ENCODE data around the gene PDE6C.

DNA sequence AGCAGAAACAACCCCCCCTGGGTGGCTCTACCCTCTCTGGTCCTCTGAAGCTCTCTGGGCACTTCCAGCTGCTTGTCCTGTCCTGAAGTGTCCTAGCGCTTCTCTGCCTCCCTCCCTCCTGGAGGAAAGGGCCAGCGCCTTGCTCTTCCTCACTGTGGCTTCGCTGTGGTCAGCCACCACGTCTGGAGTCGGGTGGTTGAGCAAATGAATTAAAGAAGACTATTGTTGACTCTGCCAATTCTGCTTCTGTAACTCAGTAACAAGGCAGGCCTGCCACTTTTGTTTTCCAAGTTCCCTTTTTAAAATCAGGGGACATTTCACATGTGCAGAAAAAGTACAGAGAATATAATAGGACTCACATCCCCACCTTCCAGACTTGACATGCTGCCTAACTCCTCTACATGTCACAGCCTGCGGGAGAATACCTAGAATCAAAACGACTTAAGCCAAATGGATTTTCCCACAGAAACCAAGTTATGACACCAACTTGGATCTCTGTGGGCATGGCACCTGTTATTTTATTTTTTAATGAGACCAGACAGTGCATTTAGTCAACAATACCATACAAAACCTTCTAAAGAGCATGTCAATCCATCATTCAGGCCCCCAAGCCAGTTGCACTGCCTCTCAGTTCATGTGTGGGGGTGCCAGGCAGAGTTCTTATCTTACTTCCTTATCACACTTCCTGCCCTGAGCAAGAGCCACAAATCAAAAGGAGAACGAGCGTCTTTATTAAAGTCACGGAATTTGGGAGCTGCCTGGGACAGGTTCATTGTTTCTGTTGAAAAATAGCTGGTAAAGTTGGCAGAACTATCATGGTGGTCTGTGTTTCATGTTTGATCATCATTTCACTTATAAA is 39.1 kb upstream of the PDE6C start:
- TF ChIP-seq, protein P1, sequence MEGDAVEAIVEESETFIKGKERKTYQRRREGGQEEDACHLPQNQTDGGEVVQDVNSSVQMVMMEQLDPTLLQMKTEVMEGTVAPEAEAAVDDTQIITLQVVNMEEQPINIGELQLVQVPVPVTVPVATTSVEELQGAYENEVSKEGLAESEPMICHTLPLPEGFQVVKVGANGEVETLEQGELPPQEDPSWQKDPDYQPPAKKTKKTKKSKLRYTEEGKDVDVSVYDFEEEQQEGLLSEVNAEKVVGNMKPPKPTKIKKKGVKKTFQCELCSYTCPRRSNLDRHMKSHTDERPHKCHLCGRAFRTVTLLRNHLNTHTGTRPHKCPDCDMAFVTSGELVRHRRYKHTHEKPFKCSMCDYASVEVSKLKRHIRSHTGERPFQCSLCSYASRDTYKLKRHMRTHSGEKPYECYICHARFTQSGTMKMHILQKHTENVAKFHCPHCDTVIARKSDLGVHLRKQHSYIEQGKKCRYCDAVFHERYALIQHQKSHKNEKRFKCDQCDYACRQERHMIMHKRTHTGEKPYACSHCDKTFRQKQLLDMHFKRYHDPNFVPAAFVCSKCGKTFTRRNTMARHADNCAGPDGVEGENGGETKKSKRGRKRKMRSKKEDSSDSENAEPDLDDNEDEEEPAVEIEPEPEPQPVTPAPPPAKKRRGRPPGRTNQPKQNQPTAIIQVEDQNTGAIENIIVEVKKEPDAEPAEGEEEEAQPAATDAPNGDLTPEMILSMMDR (IDR thresholded peaks at IDR 0.05) = no peak
- no peak for TF ChIP-seq POLR2A (IDR thresholded peaks at IDR 0.05)
